Dendritic cell treated with granulocyte-macrophage colony-stimulating factor and Interleukin-4, amounts not matched to agents 40 ng/mL and 50 ng/mL, for 4 days (primary cell): ENCODE measurements around the gene RXRA.
A peak's percentile ranks its signal among the peaks of the same experiment; 100 is the strongest.

Experiments
- H3K27ac Mint-ChIP-seq: one replicate; pipeline ENCODE4 v1.8.0; 2022; ENCODE audit warnings: mild to moderate bottlenecking, mixed read lengths
- H3K27me3 Mint-ChIP-seq: one replicate; pipeline ENCODE4 v1.8.0; 2022; ENCODE audit warnings: mild to moderate bottlenecking, mixed read lengths
- H3K36me3 Mint-ChIP-seq: one replicate; pipeline ENCODE4 v1.8.0; 2022; ENCODE audit warnings: low read depth, mixed read lengths
- H3K4me1 Mint-ChIP-seq: one replicate; pipeline ENCODE4 v1.8.0; 2022; ENCODE audit warnings: low read depth, mixed read lengths
- H3K4me3 Mint-ChIP-seq: one replicate; pipeline ENCODE4 v1.8.0; 2022; ENCODE audit warnings: mild to moderate bottlenecking, moderate library complexity, mixed read lengths
- H3K9me3 Mint-ChIP-seq: one replicate; pipeline ENCODE4 v1.8.0; 2022; ENCODE audit warnings: mixed read lengths
- intact Hi-C: fragments of 100-400 bp; cut with micrococcal nuclease; formaldehyde crosslinking; loops from one replicate; pipeline ENCODE4 v1.15.0; 2022

The RXRA gene

DNA sequence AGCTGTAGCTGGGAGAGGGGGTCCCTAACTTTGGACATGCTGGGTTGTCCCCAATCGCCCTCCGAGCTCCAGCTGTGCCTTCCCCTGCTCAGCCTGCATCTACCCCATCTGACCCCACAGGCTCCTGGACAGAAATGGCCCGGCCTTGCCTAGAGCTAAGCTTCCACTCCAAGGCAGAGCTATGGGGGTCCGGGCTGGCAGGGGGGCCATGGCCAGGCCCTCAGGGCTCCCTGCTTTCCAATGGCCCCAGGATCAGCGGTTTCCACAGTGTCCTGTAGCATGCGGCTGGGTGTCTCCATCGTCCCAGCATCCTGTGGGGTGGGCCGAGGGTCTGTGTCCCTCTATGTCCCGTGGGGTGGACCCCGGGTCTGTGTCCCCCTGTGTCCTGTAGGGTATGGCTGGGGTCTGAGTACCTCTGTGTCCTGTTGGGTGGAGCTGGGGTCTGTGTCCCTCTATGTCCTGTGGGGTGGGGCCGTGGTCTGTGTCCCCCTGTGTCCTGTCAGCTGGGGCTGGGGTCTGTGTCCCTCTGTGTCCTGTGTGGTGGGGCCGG is 130.6 kb downstream of the RXRA start:
- intact Hi-C loops, result no loop called here
- H3K4me3 Mint-ChIP-seq, result peak overlapping the region; percentile 57
- peaks cover 35% of the 10 kb centered on the region for H3K27me3 Mint-ChIP-seq
- H3K27ac Mint-ChIP-seq, result peak overlapping the region; percentile 80
- no peaks in the 10 kb centered on the region for H3K9me3 Mint-ChIP-seq
- H3K4me1 Mint-ChIP-seq, result peaks cover 50% of the 10 kb centered on the region
- H3K36me3 Mint-ChIP-seq, result no peaks in the 10 kb centered on the region

GRCh38 chr9:134457321-134458206 is 131.3 kb downstream of the RXRA start:
- Mint-ChIP-seq H3K9me3 (no peaks in the 10 kb centered on the region), H3K27ac (peak overlapping the region; percentile 80), H3K4me3 (no peak overlapping the region), H3K27me3 (peaks cover 42% of the 10 kb centered on the region), H3K4me1 (peaks cover 55% of the 10 kb centered on the region), H3K36me3 (no peaks in the 10 kb centered on the region)
- intact Hi-C loops, result no loop called here

- Mint-ChIP-seq H3K36me3 (no peaks in the 10 kb centered on the region), H3K9me3 (no peaks in the 10 kb centered on the region), H3K4me3 (no peak overlapping the region), H3K27ac (no peak overlapping the region), H3K27me3 (peaks cover 42% of the 10 kb centered on the region), H3K4me1 (peaks cover 55% of the 10 kb centered on the region)
- intact Hi-C loops, result no loop called here
Measured at GRCh38 chr9:134458207-134459108, 132.2 kb downstream of the RXRA start.

- no peaks in the 10 kb centered on the region for H3K9me3 Mint-ChIP-seq
- H3K27me3 Mint-ChIP-seq, result peaks cover 46% of the 10 kb centered on the region
- H3K36me3 Mint-ChIP-seq, result no peaks in the 10 kb centered on the region
- no peak overlapping the region for H3K4me3 Mint-ChIP-seq
- no peak overlapping the region for H3K27ac Mint-ChIP-seq
- intact Hi-C loops, result no loop called here
- H3K4me1 Mint-ChIP-seq, result peaks cover 55% of the 10 kb centered on the region
Measured at GRCh38 chr9:134459164-134459563, 132.9 kb downstream of the RXRA start.

- Mint-ChIP-seq H3K4me3 (no peak overlapping the region), H3K27ac (no peak overlapping the region), H3K27me3 (peaks cover 45% of the 10 kb centered on the region), H3K36me3 (no peaks in the 10 kb centered on the region), H3K9me3 (no peaks in the 10 kb centered on the region), H3K4me1 (peaks cover 55% of the 10 kb centered on the region)
- intact Hi-C loops, result no loop called here
Measured at GRCh38 chr9:134459573-134459972, 133.3 kb downstream of the RXRA start.

DNA sequence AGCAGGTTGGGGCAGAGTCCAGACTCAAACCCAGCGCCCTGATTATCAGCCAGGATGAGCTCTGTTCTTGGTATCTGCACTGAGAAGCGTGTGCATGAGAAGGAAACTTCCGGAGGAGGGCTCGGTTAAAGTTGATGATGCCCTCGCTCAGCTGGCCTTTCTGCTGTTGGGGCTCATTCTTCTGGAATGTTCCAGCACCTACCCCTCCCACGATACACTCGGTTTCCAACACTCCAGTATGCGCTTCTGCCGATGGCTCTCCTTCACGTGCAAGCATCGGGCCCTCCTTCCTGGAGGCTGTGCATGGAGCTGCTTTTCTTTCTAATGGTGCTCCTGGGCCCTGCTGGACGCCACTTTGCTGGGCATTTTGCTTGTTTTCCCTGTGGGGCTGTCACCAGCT is 134.0 kb downstream of the RXRA start:
- no peak overlapping the region for H3K4me3 Mint-ChIP-seq
- intact Hi-C loops, result no loop called here

DNA sequence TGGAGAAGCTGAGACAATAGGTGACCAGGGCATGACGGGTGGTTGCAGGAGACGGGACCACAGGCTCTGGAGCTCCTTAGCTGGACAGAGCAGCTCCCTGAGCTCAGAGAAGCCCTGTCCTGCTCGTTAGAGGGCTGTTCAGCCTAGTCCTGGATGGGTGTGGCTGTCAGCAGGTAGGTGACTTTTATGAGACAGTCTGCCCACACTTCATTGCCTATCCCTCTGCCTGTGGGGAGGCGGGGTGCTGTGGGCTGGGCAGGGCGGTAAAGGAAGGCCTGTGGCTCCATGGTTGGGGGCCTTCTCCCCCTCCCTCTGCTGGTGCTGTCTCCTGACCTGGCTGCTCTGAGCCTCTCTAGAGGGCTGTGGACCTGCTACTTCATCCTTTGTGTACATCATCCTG is 134.6 kb downstream of the RXRA start:
- no peaks in the 10 kb centered on the region for H3K36me3 Mint-ChIP-seq
- peaks cover 46% of the 10 kb centered on the region for H3K4me1 Mint-ChIP-seq
- H3K4me3 Mint-ChIP-seq, result no peak overlapping the region
- H3K27me3 Mint-ChIP-seq, result peaks cover 42% of the 10 kb centered on the region
- H3K27ac Mint-ChIP-seq, result no peak overlapping the region
- intact Hi-C loops, result no loop called here
- no peaks in the 10 kb centered on the region for H3K9me3 Mint-ChIP-seq

More for the DNA sequence above, 134.0 kb downstream of the RXRA start:
- no peaks in the 10 kb centered on the region for H3K36me3 Mint-ChIP-seq
- H3K9me3 Mint-ChIP-seq, result no peaks in the 10 kb centered on the region
- H3K27me3 Mint-ChIP-seq, result peaks cover 45% of the 10 kb centered on the region
- H3K4me1 Mint-ChIP-seq, result peaks cover 53% of the 10 kb centered on the region
- no peak overlapping the region for H3K27ac Mint-ChIP-seq

DNA sequence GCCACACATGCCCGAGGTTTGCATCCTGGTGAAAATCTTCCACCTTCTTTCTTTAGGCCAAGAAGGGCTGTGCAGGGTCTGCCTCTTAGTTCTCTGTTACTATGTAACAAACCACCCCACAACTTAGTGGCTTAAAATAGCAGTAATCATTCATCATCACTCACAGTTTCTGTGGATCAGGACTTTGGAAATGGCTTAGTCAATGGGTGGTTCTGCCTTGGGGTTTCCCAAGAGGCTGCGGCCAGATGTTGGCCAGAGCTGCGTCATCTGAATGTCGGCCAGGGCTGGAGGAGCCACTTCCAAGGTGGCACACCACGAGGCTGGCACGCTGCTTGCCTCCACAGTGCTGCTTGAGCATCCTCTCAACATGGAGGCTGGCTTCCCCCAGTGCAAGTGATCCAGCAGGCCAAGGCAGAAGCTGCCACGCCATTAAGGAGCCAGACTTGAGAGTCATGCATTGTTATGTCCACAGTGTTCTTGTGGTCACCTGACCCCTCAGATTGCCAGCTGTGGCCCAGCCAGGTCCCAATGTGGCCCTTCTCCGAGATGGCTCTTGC is 135.2 kb downstream of the RXRA start:
- no peaks in the 10 kb centered on the region for H3K36me3 Mint-ChIP-seq
- peaks cover 41% of the 10 kb centered on the region for H3K27me3 Mint-ChIP-seq
- no peak overlapping the region for H3K4me3 Mint-ChIP-seq
- intact Hi-C loops, result no loop called here
- no peak overlapping the region for H3K27ac Mint-ChIP-seq
- H3K9me3 Mint-ChIP-seq, result no peaks in the 10 kb centered on the region
- peaks cover 40% of the 10 kb centered on the region for H3K4me1 Mint-ChIP-seq

GRCh38 chr9:134462318-134462717 is 136.1 kb downstream of the RXRA start:
- intact Hi-C loops, result no loop called here
- H3K4me3 Mint-ChIP-seq, result no peak overlapping the region

DNA sequence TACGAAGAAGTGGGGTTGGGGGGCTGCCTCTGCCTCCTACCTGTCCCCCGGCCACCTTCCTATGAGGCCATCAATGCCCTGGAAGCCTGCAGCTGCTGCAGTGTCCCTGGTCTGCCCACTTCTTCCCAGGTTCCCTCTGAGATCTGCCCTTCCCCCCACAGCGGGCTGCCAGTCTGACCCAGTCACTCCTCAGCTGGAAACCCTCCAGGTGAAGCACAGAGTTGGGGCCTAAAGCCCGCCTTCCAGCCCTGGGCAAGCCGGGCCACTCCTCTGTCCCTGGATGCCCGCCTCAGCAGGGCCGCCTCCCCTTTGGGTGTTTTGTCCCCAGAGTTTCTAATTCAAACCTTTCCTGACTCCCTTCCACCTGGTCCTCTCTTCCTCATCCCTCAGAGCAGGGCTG is 137.0 kb downstream of the RXRA start:
- peaks cover 24% of the 10 kb centered on the region for H3K4me1 Mint-ChIP-seq
- intact Hi-C loops, result no loop called here
- H3K9me3 Mint-ChIP-seq, result no peaks in the 10 kb centered on the region
- no peak overlapping the region for H3K27ac Mint-ChIP-seq
- H3K36me3 Mint-ChIP-seq, result no peaks in the 10 kb centered on the region
- peaks cover 51% of the 10 kb centered on the region for H3K27me3 Mint-ChIP-seq
- H3K4me3 Mint-ChIP-seq, result no peak overlapping the region

More at GRCh38 chr9:134462318-134462717, 136.1 kb downstream of the RXRA start:
- H3K9me3 Mint-ChIP-seq, result no peaks in the 10 kb centered on the region
- H3K27me3 Mint-ChIP-seq, result peaks cover 47% of the 10 kb centered on the region
- no peaks in the 10 kb centered on the region for H3K36me3 Mint-ChIP-seq
- no peak overlapping the region for H3K27ac Mint-ChIP-seq
- H3K4me1 Mint-ChIP-seq, result peaks cover 32% of the 10 kb centered on the region

- H3K36me3 Mint-ChIP-seq, result no peaks in the 10 kb centered on the region
- no peaks in the 10 kb centered on the region for H3K9me3 Mint-ChIP-seq
- peaks cover 38% of the 10 kb centered on the region for H3K27me3 Mint-ChIP-seq
- peaks cover 3% of the 10 kb centered on the region for H3K4me1 Mint-ChIP-seq
- H3K27ac Mint-ChIP-seq, result no peak overlapping the region
- H3K4me3 Mint-ChIP-seq, result no peak overlapping the region
- intact Hi-C loops, result no loop called here
Measured at GRCh38 chr9:134466869-134467616, 140.8 kb downstream of the RXRA start.

DNA sequence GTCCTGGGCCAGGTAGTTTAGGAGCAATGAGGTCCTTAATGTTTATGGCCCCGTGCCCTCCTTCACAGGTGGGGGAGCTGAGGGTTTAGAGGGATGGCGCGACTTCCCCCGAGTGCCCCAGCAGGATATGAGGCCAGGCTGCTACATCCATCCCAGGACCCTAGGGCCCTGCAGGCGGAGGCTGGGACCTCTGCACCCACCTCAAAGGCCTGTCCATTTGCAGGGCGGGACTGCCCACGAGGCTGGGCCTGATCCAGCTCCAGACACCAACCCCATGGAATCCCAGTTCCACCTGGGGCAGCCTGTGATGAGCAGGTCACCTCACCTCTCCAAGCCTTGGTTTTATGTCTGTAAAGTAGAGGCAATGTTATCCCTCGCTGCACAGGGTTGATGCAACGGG is 142.1 kb downstream of the RXRA start:
- Mint-ChIP-seq H3K27ac (no peak overlapping the region), H3K9me3 (no peaks in the 10 kb centered on the region), H3K4me3 (no peak overlapping the region), H3K36me3 (no peaks in the 10 kb centered on the region), H3K4me1 (no peaks in the 10 kb centered on the region), H3K27me3 (peaks cover 31% of the 10 kb centered on the region)
- intact Hi-C loops, result no loop called here
